Hepatocyte (in vitro differentiated cells): Measurements from ENCODE around the gene PHYKPL. TPM values are rescaled to one million over a fixed set of nuclear protein-coding genes. Genes with fewer than 3 reads are reported as not detected.

Experiments used
- DNase-seq: peaks from one replicate; pipeline ENCODE4 v3.0.0-alpha.2; 2016; ENCODE audit warnings: low spot score
- H2AFZ ChIP-seq: fragments of 200-600 bp; sonication (generic); 2 replicates; pipeline ENCODE4 v1.6.0; 2016; ENCODE audit warnings: antibody characterized with exemption, mild to moderate bottlenecking
- H3K27ac ChIP-seq: fragments of 200-600 bp; sonication (generic); 2 replicates; pipeline ENCODE4 v1.5.1; 2016; ENCODE audit warnings: mild to moderate bottlenecking
- H3K27me3 ChIP-seq: fragments of 200-600 bp; sonication (generic); 2 replicates; pipeline ENCODE4 v1.6.1; 2016
- H3K36me3 ChIP-seq: fragments of 200-600 bp; sonication (generic); replicated peaks from 2 replicates; pipeline ENCODE4 v1.5.1; 2016; ENCODE audit warnings: low read depth; ENCODE audit not compliant: insufficient read depth
- H3K4me1 ChIP-seq: fragments of 200-600 bp; sonication (generic); 2 replicates; pipeline ENCODE4 v1.5.1; 2016; ENCODE audit warnings: mild to moderate bottlenecking, moderate library complexity; ENCODE audit not compliant: insufficient read depth
- H3K4me2 ChIP-seq: fragments of 200-600 bp; sonication (generic); 2 replicates; pipeline ENCODE4 v1.6.0; 2016
- H3K4me3 ChIP-seq: fragments of 200-600 bp; sonication (generic); 2 replicates; pipeline ENCODE4 v1.5.1; 2016; ENCODE audit warnings: mild to moderate bottlenecking
- H3K79me2 ChIP-seq: fragments of 200-600 bp; sonication (generic); 2 replicates; pipeline ENCODE4 v1.6.0; 2017; ENCODE audit warnings: mild to moderate bottlenecking
- H3K9me2 ChIP-seq: fragments of 200-600 bp; sonication (generic); replicated peaks from 2 replicates; pipeline ENCODE4 v1.6.0; 2017; ENCODE audit warnings: mild to moderate bottlenecking; ENCODE audit not compliant: insufficient read depth
- H3K9me3 ChIP-seq: fragments of 200-600 bp; sonication (generic); 2 replicates; pipeline ENCODE4 v1.5.1; 2016; ENCODE audit warnings: low read depth, mild to moderate bottlenecking
- H4K20me1 ChIP-seq: fragments of 200-600 bp; sonication (generic); 2 replicates; pipeline ENCODE4 v1.6.0; 2016; ENCODE audit warnings: mild to moderate bottlenecking; ENCODE audit not compliant: insufficient read depth, poor library complexity, severe bottlenecking
- EZH2 ChIP-seq: fragments of 200-600 bp; sonication (generic); IDR thresholded peaks from 2 replicates; pipeline ENCODE4 v1.6.1; 2016; ENCODE audit warnings: antibody characterized with exemption, mild to moderate bottlenecking, borderline replicate concordance
- EZH2phosphoT487 ChIP-seq: fragments of 200-600 bp; sonication (generic); IDR thresholded peaks from one replicate; pipeline ENCODE4 v1.6.1; 2018; ENCODE audit warnings: antibody characterized with exemption, mild to moderate bottlenecking, low read depth, moderate library complexity; ENCODE audit not compliant: unreplicated experiment, severe bottlenecking
- WGBS: methylation state at CpG from one replicate; pipeline ENCODE4 v1.1.6; 2016; ENCODE audit warnings: low lambda C conversion rate; ENCODE audit errors: missing lambda C conversion rate; 5-methylcytosine and 5-hydroxymethylcytosine counted together
- polyA plus RNA-seq: library from polyadenylated mRNA; unstranded; fragments of >200 nt; fragmentation: Nextera tagmentation; extraction: Ambion mirVana; gene quantifications from 2 replicates; pipeline ENCODE4 v1.2.1, GENCODE V29; 2016
- total RNA-seq: library from RNA; depleted of rRNA; stranded (reverse); fragments of >200 nt; gene quantifications from 2 replicates; pipeline ENCODE4 v1.2.3, GENCODE V29; 2014
- TF ChIP-seq, protein P1 (sequence below): fragments of 200-600 bp; sonication (generic); IDR thresholded peaks from 2 replicates; pipeline ENCODE4 v1.5.1; 2016; ENCODE audit warnings: antibody characterized with exemption, mild to moderate bottlenecking; ENCODE audit not compliant: poor library complexity

PHYKPL gene
- total and polyA plus RNA-seq, 2 experiments from 2014 or later, result 40.3 to 60.0 TPM

DNA sequence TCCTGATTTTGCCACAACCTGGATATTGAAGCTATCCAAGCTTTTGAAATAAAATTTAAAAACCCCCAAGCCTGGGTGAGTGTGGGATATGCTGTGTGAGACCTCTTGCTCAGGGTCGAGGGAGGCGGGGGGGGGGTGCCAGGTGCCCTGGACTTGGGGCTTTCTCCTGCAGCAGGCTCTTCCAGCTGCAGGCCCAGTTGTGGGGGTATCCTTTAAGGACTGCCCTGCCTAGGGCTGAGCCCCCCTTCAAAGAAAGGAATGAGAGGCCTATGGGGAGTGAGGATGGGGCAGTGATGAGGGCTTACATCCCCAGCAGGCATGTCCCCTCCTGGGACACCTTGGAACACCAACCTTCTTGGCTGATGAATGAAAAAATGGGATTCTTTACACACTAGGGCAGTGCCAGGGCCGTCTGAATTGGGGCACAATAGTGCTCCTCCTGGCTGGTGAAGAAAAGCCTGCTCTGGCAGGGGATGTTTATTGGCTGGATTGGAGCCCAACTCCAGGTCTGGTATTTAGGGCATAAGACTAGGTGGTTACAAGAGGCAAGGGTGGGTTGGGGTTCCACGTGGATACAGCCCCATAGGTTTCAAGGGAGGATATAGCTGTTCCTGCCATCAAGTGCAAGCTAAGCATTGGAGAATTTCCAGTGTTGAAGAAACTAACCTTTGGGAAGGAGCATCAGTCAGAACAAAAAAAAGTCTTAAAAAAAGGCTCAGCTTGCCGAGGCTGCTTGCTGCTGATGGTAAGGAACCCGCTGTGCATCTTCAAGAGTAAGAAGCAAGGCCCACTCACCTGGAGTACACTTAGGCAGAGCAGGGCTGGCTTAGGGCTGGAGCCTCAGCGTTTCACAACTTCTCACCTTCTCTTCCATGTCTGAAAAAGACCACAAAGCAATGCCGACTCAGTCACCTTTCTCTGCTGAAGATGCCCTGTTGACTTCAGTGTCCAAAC, 21.2 kb downstream of the PHYKPL start:
- H3K9me2 ChIP-seq, result no peaks in the 10 kb centered on the region
- no peak overlapping the region for H3K27ac ChIP-seq
- TF ChIP-seq, protein P1, sequence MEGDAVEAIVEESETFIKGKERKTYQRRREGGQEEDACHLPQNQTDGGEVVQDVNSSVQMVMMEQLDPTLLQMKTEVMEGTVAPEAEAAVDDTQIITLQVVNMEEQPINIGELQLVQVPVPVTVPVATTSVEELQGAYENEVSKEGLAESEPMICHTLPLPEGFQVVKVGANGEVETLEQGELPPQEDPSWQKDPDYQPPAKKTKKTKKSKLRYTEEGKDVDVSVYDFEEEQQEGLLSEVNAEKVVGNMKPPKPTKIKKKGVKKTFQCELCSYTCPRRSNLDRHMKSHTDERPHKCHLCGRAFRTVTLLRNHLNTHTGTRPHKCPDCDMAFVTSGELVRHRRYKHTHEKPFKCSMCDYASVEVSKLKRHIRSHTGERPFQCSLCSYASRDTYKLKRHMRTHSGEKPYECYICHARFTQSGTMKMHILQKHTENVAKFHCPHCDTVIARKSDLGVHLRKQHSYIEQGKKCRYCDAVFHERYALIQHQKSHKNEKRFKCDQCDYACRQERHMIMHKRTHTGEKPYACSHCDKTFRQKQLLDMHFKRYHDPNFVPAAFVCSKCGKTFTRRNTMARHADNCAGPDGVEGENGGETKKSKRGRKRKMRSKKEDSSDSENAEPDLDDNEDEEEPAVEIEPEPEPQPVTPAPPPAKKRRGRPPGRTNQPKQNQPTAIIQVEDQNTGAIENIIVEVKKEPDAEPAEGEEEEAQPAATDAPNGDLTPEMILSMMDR, result no peak
- TF ChIP-seq EZH2 (no peak), EZH2phosphoT487 (no peak)
- peaks cover 28% of the 10 kb centered on the region for H3K79me2 ChIP-seq
- peaks cover 47% of the 10 kb centered on the region for H4K20me1 ChIP-seq
- H3K9me3 ChIP-seq, result no peaks in the 10 kb centered on the region
- 86% methylated on average over 7 of the region's 8 CpGs for WGBS
- no peak for DNase-seq
- no peak overlapping the region for H3K4me2 ChIP-seq
- peaks cover 36% of the 10 kb centered on the region for H3K4me1 ChIP-seq
- no peaks in the 10 kb centered on the region for H3K36me3 ChIP-seq
- H2AFZ ChIP-seq, result no peak overlapping the region
- H3K27me3 ChIP-seq, result no peaks in the 10 kb centered on the region
- no peak overlapping the region for H3K4me3 ChIP-seq

DNA sequence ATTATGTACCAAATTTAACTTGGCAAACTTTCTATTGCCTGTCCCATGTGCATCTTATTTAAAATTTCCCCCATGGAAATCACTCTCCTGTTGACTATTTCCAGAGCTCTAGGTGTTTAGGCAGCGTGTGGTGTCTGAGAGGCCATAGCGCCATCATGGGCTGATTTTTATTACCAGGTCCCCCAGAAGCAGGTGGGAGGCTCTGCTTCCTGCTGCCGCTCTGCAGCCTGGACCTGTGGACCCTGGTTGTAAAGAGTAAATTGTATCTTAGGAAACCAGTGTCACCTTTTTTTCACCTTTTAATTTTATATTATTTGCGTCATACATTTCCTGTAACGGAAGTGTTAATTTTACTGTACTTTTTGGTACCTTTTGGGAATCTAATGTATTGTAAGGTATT, 21.9 kb downstream of the PHYKPL start:
- Histone ChIP-seq H3K9me2 (no peaks in the 10 kb centered on the region), H3K9me3 (no peaks in the 10 kb centered on the region), H3K79me2 (peaks cover 35% of the 10 kb centered on the region), H3K4me3 (no peak overlapping the region), H2AFZ (no peak overlapping the region), H3K36me3 (no peaks in the 10 kb centered on the region), H3K4me1 (peaks cover 43% of the 10 kb centered on the region), H3K4me2 (no peak overlapping the region), H4K20me1 (peaks cover 48% of the 10 kb centered on the region), H3K27me3 (no peaks in the 10 kb centered on the region), H3K27ac (no peak overlapping the region)
- no peak for DNase-seq
- TF ChIP-seq EZH2, result no peak
- TF ChIP-seq, protein P1, result no peak
- no peak for TF ChIP-seq EZH2phosphoT487
- 91% methylated on average over 5 of the region's 5 CpGs for WGBS

GRCh38 chr5:178210073-178210535, 22.5 kb downstream of the PHYKPL start:
- Histone ChIP-seq H3K4me1 (peaks cover 44% of the 10 kb centered on the region), H4K20me1 (peaks cover 54% of the 10 kb centered on the region)

More at GRCh38 chr5:178210073-178210535, 22.5 kb downstream of the PHYKPL start:
- no peaks in the 10 kb centered on the region for H3K9me2 ChIP-seq
- H3K36me3 ChIP-seq, result no peaks in the 10 kb centered on the region
- no peak for DNase-seq
- no peak overlapping the region for H3K27ac ChIP-seq
- H3K27me3 ChIP-seq, result no peaks in the 10 kb centered on the region
- peaks cover 39% of the 10 kb centered on the region for H3K79me2 ChIP-seq
- H2AFZ ChIP-seq, result no peak overlapping the region
- H3K4me3 ChIP-seq, result no peak overlapping the region
- WGBS, result 94% methylated on average over 18 of the region's 18 CpGs
- no peaks in the 10 kb centered on the region for H3K9me3 ChIP-seq
- no peak overlapping the region for H3K4me2 ChIP-seq
- TF ChIP-seq EZH2phosphoT487 (no peak), EZH2 (no peak)
- TF ChIP-seq, protein P1, result no peak
